Measurements from ENCODE around the gene SERGEF.

DNA sequence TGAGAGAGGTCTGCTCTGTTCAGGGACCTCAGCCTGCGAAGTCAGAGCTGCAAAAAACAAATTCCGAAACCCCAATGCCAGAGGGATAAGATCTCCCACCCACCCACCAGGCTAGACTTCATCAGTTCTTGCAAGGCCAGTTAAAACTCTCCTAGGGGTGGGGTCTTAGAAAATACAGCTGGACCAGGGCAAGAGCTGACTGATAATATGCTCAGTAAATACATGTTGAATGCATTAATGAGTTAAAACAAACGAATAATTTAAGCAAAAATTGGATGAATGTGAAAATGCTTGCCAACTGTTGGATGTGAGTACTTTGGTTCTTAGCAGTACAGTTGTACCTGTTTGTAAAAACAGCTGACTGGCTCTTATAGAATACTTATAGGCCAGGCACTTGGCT is 129.8 kb downstream of the SERGEF start:
- TF ChIP-seq, protein P1, sequence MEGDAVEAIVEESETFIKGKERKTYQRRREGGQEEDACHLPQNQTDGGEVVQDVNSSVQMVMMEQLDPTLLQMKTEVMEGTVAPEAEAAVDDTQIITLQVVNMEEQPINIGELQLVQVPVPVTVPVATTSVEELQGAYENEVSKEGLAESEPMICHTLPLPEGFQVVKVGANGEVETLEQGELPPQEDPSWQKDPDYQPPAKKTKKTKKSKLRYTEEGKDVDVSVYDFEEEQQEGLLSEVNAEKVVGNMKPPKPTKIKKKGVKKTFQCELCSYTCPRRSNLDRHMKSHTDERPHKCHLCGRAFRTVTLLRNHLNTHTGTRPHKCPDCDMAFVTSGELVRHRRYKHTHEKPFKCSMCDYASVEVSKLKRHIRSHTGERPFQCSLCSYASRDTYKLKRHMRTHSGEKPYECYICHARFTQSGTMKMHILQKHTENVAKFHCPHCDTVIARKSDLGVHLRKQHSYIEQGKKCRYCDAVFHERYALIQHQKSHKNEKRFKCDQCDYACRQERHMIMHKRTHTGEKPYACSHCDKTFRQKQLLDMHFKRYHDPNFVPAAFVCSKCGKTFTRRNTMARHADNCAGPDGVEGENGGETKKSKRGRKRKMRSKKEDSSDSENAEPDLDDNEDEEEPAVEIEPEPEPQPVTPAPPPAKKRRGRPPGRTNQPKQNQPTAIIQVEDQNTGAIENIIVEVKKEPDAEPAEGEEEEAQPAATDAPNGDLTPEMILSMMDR (IDR thresholded peaks at IDR 0.05; ENCODE audit: insufficient read depth, low read length, poor library complexity, severe bottlenecking) = no peak
- no peak for TF ChIP-seq EZH2phosphoT487 (conservative IDR thresholded peaks at IDR 0.05; ENCODE audit: low read length)
